ENCODE data around the gene CXCL14.

CXCL14 gene

GRCh38 chr5:135598691-135599395, 20.1 kb upstream of the CXCL14 start:
- no peak for TF ChIP-seq CTCF (IDR thresholded peaks at IDR 0.05)
- peak; percentile 35 for DNase-seq (ENCODE audit: low spot score)
- no peak overlapping the region for H3K4me3 ChIP-seq
- no peak overlapping the region for H3K27ac ChIP-seq

DNA sequence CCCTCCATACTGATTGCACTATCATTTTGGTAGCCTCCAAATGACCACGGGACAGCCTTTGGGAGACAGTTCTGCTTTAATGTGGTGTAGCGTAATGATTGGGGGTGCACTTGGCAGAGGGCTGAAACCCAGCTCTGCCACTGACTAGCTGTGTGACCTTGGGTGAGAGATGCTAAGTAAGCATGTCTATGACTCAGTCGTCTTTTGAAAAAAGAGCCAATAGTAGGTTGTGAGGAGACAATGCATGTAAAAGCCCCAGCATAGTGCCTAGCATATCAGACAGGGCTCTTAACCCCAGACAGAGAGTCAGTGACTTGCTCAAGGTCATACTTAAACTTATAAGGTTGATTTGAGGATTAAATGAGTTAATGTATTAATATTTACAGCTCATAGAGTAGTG, 18.0 kb upstream of the CXCL14 start:
- Histone ChIP-seq H3K4me3 (no peak overlapping the region), H3K27ac (no peak overlapping the region)
- peak; percentile 4 for DNase-seq (ENCODE audit: low spot score)
- no peak for TF ChIP-seq CTCF (IDR thresholded peaks at IDR 0.05)

GRCh38 chr5:135596157-135596763, 17.5 kb upstream of the CXCL14 start:
- Histone ChIP-seq H3K4me3 (no peak overlapping the region), H3K27ac (no peak overlapping the region)
- DNase-seq (ENCODE audit: low spot score), result peak; percentile 2
- no peak for TF ChIP-seq CTCF (IDR thresholded peaks at IDR 0.05)

- peak; percentile 21 for DNase-seq (ENCODE audit: low spot score)
- Histone ChIP-seq H3K27ac (no peak overlapping the region), H3K4me3 (no peak overlapping the region)
- no peak for TF ChIP-seq CTCF (IDR thresholded peaks at IDR 0.05)
These were observed 15.7 kb upstream of the CXCL14 start for GRCh38 chr5:135594416-135594960.

DNA sequence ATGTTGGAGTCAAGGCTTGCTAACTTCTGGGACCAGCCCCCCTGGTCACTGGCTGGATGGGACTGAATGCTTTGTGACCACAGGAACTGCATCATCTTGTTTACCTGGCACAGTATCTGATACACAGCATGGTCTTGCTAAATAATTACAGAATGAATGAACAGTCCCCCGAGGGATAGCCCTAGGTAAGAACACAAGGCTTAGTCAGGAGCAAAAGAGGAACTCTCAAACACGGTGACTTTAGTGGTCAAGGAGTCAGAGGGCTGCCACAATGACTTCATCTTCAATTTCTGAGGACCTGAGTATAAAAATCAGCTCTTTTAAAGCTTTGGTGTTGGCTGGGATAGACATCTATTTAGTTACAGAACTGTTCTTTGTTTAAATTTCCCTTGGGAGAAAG, 15.1 kb upstream of the CXCL14 start:
- DNase-seq (ENCODE audit: low spot score), result no peak
- no peak overlapping the region for H3K27ac ChIP-seq

DNA sequence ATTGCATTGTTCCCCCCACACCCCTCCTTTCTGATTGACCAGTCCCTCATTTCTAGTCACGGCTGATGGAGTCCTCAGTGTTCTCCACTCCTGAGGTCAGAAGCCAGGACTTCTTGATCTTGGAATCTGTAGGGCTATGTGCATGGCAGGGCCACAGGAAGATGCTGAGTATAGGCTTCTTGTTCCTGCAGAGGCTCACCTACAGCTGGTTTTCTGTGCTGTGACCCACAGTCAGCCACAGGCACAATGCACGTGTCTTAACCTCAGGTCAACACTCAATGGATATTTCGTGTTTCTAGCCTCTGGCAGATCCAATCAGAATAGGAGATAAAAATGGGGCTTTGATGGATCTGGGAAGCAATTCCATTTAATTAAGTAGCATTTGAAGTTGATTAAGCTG, 14.3 kb upstream of the CXCL14 start:
- no peak for TF ChIP-seq CTCF (IDR thresholded peaks at IDR 0.05)
- H3K27ac ChIP-seq, result no peak overlapping the region

More for the DNA sequence above, 15.1 kb upstream of the CXCL14 start:
- TF ChIP-seq CTCF (IDR thresholded peaks at IDR 0.05), result no peak
- H3K4me3 ChIP-seq, result no peak overlapping the region

More for the DNA sequence above, 14.3 kb upstream of the CXCL14 start:
- no peak overlapping the region for H3K4me3 ChIP-seq
- peak; percentile 0 for DNase-seq (ENCODE audit: low spot score)
